ENCODE results near the gene ZNF160.
"Not testable (repeated sequence)": the region's sequence is repeated elsewhere in the genome, so short reads cannot be mapped to it uniquely, and the experiment has no call there.

The ZNF160 gene

GRCh38 chr19:53109527-53109926 lies 6.3 kb upstream of the ZNF160 start:
- Histone ChIP-seq H3K79me2 (ENCODE audit: control insufficient read depth, insufficient read depth, low read length) (no peaks in the 10 kb centered on the region), H3K9ac (ENCODE audit: low read length) (no peak overlapping the region), H2BK120ac (ENCODE audit: low read depth, low read length) (no peak overlapping the region), H4K5ac (ENCODE audit: low read length) (no peak overlapping the region), H3K23ac (ENCODE audit: low read length) (no peak overlapping the region), H2BK5ac (ENCODE audit: low read length) (no peak overlapping the region), H3K4ac (ENCODE audit: low read depth, low read length) (no peak overlapping the region), H3K4me3 (ENCODE audit: low read length) (no peak overlapping the region), H3K4me1 (ENCODE audit: control insufficient read depth, low read depth, low read length) (no peaks in the 10 kb centered on the region), H3K4me2 (ENCODE audit: low read length) (no peak overlapping the region), H3K27ac (ENCODE audit: low read depth, low read length) (no peak overlapping the region), H3K36me3 (ENCODE audit: control insufficient read depth, insufficient read depth, low read length) (peaks cover 3% of the 10 kb centered on the region), H3K79me1 (ENCODE audit: low read length) (no peaks in the 10 kb centered on the region), H4K8ac (ENCODE audit: low read depth, low read length) (no peak overlapping the region), H2BK15ac (replicated peaks; ENCODE audit: low read depth) (no peak overlapping the region), H3K27me3 (ENCODE audit: insufficient read depth, low read length, poor library complexity) (no peaks in the 10 kb centered on the region), H3K56ac (ENCODE audit: low read length) (no peak overlapping the region), H2AK5ac (ENCODE audit: low read length) (no peak overlapping the region), H3K18ac (ENCODE audit: low read length) (no peak overlapping the region)
- WGBS (ENCODE audit: extremely low coverage, insufficient coverage, low lambda C conversion rate) = no CpG with 5 or more reads among the region's 5 CpGs
- DNase-seq = no peak

GRCh38 chr19:53102756-53103233 lies 427 bp downstream of the ZNF160 start:
- no peak overlapping the region for H4K8ac ChIP-seq (ENCODE audit: low read depth, low read length)
- no peaks in the 10 kb centered on the region for H3K27me3 ChIP-seq (ENCODE audit: insufficient read depth, low read length, poor library complexity)
- H3K79me2 ChIP-seq (ENCODE audit: control insufficient read depth, insufficient read depth, low read length) = peaks cover 9% of the 10 kb centered on the region
- peak; percentile 36 for DNase-seq
- H3K18ac ChIP-seq (ENCODE audit: low read length) = peak overlapping the region; percentile 69
- peaks cover 11% of the 10 kb centered on the region for H3K79me1 ChIP-seq (ENCODE audit: low read length)
- H2BK120ac ChIP-seq (ENCODE audit: low read depth, low read length) = no peak overlapping the region
- no peak overlapping the region for H3K23ac ChIP-seq (ENCODE audit: low read length)
- whole genome bisulfite sequencing (ENCODE audit: extremely low coverage, insufficient coverage, low lambda C conversion rate) = no CpG with 5 or more reads among the region's 33 CpGs
- no peak overlapping the region for H2BK5ac ChIP-seq (ENCODE audit: low read length)
- peaks cover 5% of the 10 kb centered on the region for H3K4me1 ChIP-seq (ENCODE audit: control insufficient read depth, low read depth, low read length)
- H3K4ac ChIP-seq (ENCODE audit: low read depth, low read length) = peak overlapping the region; percentile 6
- peak overlapping the region; percentile 90 for H3K9ac ChIP-seq (ENCODE audit: low read length)
- H3K4me3 ChIP-seq (ENCODE audit: low read length) = peak overlapping the region; percentile 96
- H2AK5ac ChIP-seq (ENCODE audit: low read length) = no peak overlapping the region
- no peak overlapping the region for H4K5ac ChIP-seq (ENCODE audit: low read length)
- no peak overlapping the region for H2BK15ac ChIP-seq (replicated peaks; ENCODE audit: low read depth)
- H3K4me2 ChIP-seq (ENCODE audit: low read length) = peak overlapping the region; percentile 81
- H3K36me3 ChIP-seq (ENCODE audit: control insufficient read depth, insufficient read depth, low read length) = no peaks in the 10 kb centered on the region
- peak overlapping the region; percentile 92 for H3K56ac ChIP-seq (ENCODE audit: low read length)
- H3K27ac ChIP-seq (ENCODE audit: low read depth, low read length) = no peak overlapping the region

GRCh38 chr19:53102206-53102755 lies 941 bp downstream of the ZNF160 start:
- Histone ChIP-seq H3K79me1 (ENCODE audit: low read length) (peaks cover 13% of the 10 kb centered on the region), H3K23ac (ENCODE audit: low read length) (no peak overlapping the region), H3K56ac (ENCODE audit: low read length) (peak overlapping the region; percentile 92), H3K4me3 (ENCODE audit: low read length) (peak overlapping the region; percentile 96), H3K4me1 (ENCODE audit: control insufficient read depth, low read depth, low read length) (peaks cover 5% of the 10 kb centered on the region), H3K4ac (ENCODE audit: low read depth, low read length) (no peak overlapping the region), H3K18ac (ENCODE audit: low read length) (no peak overlapping the region), H3K27me3 (ENCODE audit: insufficient read depth, low read length, poor library complexity) (no peaks in the 10 kb centered on the region), H2BK120ac (ENCODE audit: low read depth, low read length) (no peak overlapping the region), H2AK5ac (ENCODE audit: low read length) (peak overlapping the region; percentile 14), H3K9ac (ENCODE audit: low read length) (peak overlapping the region; percentile 90), H2BK15ac (replicated peaks; ENCODE audit: low read depth) (no peak overlapping the region), H3K79me2 (ENCODE audit: control insufficient read depth, insufficient read depth, low read length) (peaks cover 11% of the 10 kb centered on the region), H4K8ac (ENCODE audit: low read depth, low read length) (no peak overlapping the region), H3K4me2 (ENCODE audit: low read length) (peak overlapping the region; percentile 81), H4K5ac (ENCODE audit: low read length) (no peak overlapping the region), H3K27ac (ENCODE audit: low read depth, low read length) (no peak overlapping the region), H3K36me3 (ENCODE audit: control insufficient read depth, insufficient read depth, low read length) (no peaks in the 10 kb centered on the region), H2BK5ac (ENCODE audit: low read length) (no peak overlapping the region)
- WGBS (ENCODE audit: extremely low coverage, insufficient coverage, low lambda C conversion rate) = 100% methylated on average over 2 of the region's 10 CpGs
- DNase-seq = peak; percentile 29

- Histone ChIP-seq H3K79me1 (ENCODE audit: low read length) (peaks cover 13% of the 10 kb centered on the region), H4K5ac (ENCODE audit: low read length) (no peak overlapping the region), H2AK5ac (ENCODE audit: low read length) (no peak overlapping the region), H3K18ac (ENCODE audit: low read length) (no peak overlapping the region), H3K27me3 (ENCODE audit: insufficient read depth, low read length, poor library complexity) (no peaks in the 10 kb centered on the region), H3K79me2 (ENCODE audit: control insufficient read depth, insufficient read depth, low read length) (peaks cover 11% of the 10 kb centered on the region), H2BK5ac (ENCODE audit: low read length) (no peak overlapping the region), H3K4me3 (ENCODE audit: low read length) (no peak overlapping the region), H3K4ac (ENCODE audit: low read depth, low read length) (no peak overlapping the region), H3K56ac (ENCODE audit: low read length) (peak overlapping the region; percentile 60), H4K8ac (ENCODE audit: low read depth, low read length) (no peak overlapping the region), H3K27ac (ENCODE audit: low read depth, low read length) (no peak overlapping the region), H2BK15ac (replicated peaks; ENCODE audit: low read depth) (no peak overlapping the region), H3K36me3 (ENCODE audit: control insufficient read depth, insufficient read depth, low read length) (no peaks in the 10 kb centered on the region), H3K4me1 (ENCODE audit: control insufficient read depth, low read depth, low read length) (peaks cover 5% of the 10 kb centered on the region), H3K9ac (ENCODE audit: low read length) (no peak overlapping the region), H3K23ac (ENCODE audit: low read length) (no peak overlapping the region), H2BK120ac (ENCODE audit: low read depth, low read length) (no peak overlapping the region), H3K4me2 (ENCODE audit: low read length) (no peak overlapping the region)
- peak; percentile 41 for DNase-seq
- no CpG with 5 or more reads among the region's 1 CpG for WGBS (ENCODE audit: extremely low coverage, insufficient coverage, low lambda C conversion rate)
Observed at GRCh38 chr19:53101518-53101917, 1.7 kb downstream of the ZNF160 start.

GRCh38 chr19:53098570-53098969 lies 4.7 kb downstream of the ZNF160 start:
- H3K36me3 ChIP-seq (ENCODE audit: control insufficient read depth, insufficient read depth, low read length); DNase-seq; H3K9ac ChIP-seq (ENCODE audit: low read length): not testable (repeated sequence)

More at GRCh38 chr19:53098570-53098969, 4.7 kb downstream of the ZNF160 start:
- not testable (repeated sequence) for H3K56ac ChIP-seq (ENCODE audit: low read length); H2BK15ac ChIP-seq (replicated peaks; ENCODE audit: low read depth); H3K4me3 ChIP-seq (ENCODE audit: low read length); H3K18ac ChIP-seq (ENCODE audit: low read length); H4K5ac ChIP-seq (ENCODE audit: low read length); H2AK5ac ChIP-seq (ENCODE audit: low read length); H2BK120ac ChIP-seq (ENCODE audit: low read depth, low read length); H3K4me1 ChIP-seq (ENCODE audit: control insufficient read depth, low read depth, low read length); H3K23ac ChIP-seq (ENCODE audit: low read length); H4K8ac ChIP-seq (ENCODE audit: low read depth, low read length); H2BK5ac ChIP-seq (ENCODE audit: low read length); H3K4me2 ChIP-seq (ENCODE audit: low read length); H3K4ac ChIP-seq (ENCODE audit: low read depth, low read length); H3K27ac ChIP-seq (ENCODE audit: low read depth, low read length); H3K27me3 ChIP-seq (ENCODE audit: insufficient read depth, low read length, poor library complexity)
- Histone ChIP-seq H3K79me2 (ENCODE audit: control insufficient read depth, insufficient read depth, low read length) (peaks cover 12% of the 10 kb centered on the region), H3K79me1 (ENCODE audit: low read length) (peaks cover 16% of the 10 kb centered on the region)
- no CpG with 5 or more reads among the region's 14 CpGs for WGBS (ENCODE audit: extremely low coverage, insufficient coverage, low lambda C conversion rate)
